ENCODE measurements around the gene POTEF.
"Not testable (repeated sequence)": the region's sequence is repeated elsewhere in the genome, so short reads cannot be mapped to it uniquely, and the experiment has no call there.

DNA sequence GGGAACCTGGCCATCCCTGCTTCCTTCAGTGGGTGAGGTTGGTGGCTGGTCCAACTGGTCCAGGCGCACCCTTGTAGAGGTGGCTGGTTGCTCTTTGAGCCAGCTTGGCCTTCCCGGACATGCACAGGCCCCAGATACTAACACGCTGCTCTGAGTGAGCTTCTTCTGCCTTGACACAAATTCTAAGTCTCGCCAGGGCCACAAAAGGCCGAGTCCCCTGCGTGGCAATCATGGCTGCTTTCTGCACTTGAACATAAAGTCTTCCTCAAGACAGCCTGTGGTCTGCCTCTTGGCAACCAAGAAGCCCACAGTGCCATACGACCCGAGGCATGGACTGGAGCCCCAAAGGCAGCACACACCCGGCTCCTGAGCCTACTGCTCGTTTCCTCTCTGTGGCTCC, 69.0 kb downstream of the POTEF start:
- TF ChIP-seq POLR2A (IDR thresholded peaks at IDR 0.05; ENCODE audit: low read depth, low read length); EZH2 (IDR thresholded peaks at IDR 0.05; ENCODE audit: borderline replicate concordance, low read depth, low read length, severe bottlenecking): not testable (repeated sequence)
- TF ChIP-seq, protein P1, sequence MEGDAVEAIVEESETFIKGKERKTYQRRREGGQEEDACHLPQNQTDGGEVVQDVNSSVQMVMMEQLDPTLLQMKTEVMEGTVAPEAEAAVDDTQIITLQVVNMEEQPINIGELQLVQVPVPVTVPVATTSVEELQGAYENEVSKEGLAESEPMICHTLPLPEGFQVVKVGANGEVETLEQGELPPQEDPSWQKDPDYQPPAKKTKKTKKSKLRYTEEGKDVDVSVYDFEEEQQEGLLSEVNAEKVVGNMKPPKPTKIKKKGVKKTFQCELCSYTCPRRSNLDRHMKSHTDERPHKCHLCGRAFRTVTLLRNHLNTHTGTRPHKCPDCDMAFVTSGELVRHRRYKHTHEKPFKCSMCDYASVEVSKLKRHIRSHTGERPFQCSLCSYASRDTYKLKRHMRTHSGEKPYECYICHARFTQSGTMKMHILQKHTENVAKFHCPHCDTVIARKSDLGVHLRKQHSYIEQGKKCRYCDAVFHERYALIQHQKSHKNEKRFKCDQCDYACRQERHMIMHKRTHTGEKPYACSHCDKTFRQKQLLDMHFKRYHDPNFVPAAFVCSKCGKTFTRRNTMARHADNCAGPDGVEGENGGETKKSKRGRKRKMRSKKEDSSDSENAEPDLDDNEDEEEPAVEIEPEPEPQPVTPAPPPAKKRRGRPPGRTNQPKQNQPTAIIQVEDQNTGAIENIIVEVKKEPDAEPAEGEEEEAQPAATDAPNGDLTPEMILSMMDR (IDR thresholded peaks at IDR 0.05; ENCODE audit: extremely low read depth in 1 of 2, insufficient read depth in 1 of 2, low read depth in 1 of 2, low read length in 2 of 2), result not testable (repeated sequence)
